Measurements from ENCODE around the gene TMEM203.
A peak's percentile ranks its signal among the peaks of the same experiment; 100 is the strongest.

Gene TMEM203

GRCh38 chr9:137217276-137218211 lies 12.1 kb upstream of the TMEM203 start:
- DNase-seq: no peak

DNA sequence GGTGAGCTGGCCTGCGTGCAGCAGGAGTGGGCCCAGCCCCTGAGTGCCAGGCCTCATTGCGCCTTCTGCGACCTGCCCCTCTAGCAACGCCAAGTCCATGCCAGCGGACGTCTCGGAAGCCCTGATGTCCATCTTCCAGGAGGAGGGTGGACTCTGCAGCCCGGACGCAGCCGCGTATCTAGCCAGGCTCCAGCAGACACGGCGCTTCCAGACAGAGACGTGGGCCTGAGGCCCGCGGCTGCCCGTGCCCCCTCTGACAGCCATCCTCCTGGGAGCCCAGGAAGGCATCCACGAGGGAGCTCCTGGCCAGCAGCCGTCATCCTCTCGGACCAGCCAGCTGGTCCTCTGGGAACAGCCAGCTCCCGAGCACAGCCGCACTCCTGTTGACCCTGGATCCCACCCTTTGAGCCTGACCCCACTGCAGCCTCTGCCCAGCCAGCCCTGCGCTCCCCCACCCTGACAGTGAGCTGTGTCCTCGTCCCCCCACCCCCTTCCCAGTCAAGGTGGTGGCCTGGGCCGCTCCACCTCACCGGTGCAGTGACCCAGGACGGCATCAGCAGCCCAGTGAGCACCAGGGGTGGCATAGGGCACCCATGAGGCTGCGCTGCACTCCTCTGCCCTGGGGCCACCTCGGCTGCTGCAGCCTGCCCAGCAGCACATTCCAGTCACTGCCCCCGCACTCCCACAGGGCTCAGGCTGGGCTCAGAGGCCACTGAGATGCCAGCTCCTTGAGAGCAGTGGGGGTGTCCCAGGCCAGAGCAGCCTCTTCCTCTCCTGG lies 10.9 kb upstream of the TMEM203 start:
- DNase-seq: no peak

DNA sequence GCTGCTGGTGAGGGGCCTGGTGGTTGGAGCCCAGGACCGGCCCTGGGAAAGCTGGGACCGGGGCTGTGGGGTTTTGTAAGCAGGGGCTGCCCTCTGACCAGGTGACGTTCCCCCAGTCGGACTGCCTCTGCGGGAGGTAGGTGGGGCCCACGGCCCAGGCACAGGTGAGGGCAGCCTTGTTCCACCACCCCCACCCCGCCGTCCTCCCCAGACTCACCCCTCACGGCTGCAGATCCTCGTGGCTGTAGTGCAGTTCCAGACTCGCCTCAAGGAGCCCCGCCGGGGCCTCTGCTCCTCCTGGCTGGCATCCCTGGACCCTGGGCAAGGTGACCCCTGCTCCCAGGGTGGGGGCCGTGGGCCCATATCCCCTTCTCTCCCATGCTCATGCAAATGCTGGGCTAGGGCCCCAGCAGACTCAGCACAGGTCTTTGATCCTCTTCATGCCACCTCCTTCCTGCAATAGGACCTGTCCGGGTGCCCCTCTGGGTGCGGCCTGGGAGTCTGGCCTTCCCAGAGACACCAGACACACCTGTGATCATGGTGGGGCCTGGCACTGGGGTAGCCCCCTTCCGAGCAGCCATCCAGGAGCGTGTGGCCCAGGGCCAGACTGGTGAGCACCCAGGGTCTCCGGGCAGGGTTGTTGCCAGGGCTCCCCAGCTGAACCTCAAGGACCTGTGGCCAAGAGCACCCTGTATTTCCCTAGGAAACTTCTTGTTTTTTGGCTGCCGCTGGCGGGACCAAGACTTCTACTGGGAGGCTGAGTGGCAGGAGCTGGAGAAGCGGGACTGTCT lies 9.9 kb upstream of the TMEM203 start:
- no peak for DNase-seq

DNA sequence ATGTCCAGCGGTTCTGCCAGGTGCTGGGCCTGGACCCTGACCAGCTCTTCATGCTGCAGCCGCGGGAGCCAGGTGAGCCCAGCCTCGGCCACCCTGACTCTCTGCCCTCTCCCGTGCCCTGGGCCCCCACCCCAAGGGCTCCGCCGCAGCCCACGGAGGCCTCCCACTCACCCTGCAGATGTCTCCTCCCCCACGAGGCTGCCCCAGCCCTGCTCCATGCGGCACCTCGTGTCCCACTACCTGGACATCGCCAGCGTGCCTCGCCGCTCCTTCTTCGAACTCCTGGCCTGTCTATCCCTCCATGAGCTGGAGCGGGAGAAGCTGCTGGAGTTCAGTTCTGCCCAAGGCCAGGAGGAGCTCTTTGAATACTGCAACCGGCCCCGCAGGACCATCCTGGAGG lies 9.2 kb upstream of the TMEM203 start:
- DNase-seq: no peak

DNA sequence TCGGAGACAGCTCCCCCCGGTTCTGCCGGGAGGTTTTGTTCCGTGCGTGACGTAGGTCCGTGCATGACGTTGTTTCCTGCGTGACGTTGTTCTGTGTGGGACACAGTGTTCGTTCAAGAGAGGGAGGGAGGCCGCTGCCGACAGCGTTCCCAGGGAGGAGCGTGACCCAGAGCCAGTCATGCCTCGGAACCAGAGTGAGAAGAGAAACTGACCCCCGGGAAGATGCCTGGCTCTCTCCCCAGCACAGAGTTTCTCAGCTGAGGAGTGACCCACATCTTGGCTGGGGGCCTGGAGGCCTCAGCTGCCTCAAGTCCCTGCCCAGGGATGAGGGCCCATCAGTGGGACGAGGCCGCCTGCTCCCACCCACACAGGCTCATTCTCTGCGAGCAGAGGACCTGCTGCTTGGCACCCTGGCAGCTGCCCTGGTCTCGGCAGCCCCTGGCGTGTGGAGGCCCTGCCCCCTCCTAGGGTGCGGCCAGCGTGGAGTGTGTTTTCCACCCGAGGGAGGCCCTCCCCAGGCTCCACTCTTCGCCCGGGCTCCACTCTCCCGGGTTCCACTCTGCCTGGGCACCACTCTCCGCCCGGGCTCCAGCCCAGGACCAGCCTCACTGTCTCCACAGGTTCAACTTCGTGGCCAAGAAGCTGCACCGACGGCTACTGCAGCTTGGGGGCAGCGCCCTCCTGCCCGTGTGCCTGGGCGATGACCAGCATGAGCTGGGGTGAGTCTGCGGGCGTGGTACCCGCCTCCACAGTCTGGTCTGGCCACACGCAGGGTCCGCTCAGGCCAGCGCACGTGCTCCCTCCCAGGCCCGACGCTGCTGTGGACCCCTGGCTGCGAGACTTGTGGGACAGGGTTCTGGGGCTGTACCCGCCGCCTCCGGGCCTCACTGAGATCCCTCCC lies 8.0 kb upstream of the TMEM203 start:
- DNase-seq: no peak

DNA sequence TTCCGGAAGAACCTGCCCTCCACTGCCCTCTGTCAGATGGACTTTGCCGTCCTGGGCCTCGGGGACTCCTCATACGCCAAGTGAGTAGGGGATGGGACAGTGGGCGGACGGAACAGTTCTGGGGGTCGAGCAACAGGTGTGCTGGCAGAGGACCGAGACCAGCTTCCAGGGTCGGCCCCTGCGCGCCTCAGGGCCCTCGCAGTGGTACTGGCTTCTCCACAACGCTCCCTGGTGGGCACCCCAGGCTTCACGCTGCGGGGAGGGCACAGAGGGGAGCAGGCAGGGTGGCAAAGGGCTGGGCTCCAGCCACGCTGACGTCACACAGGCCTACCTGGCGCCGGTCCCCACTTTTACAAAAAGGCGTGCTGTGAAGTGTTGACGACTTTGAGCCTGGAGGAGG lies 7.1 kb upstream of the TMEM203 start:
- DNase-seq: no peak

DNA sequence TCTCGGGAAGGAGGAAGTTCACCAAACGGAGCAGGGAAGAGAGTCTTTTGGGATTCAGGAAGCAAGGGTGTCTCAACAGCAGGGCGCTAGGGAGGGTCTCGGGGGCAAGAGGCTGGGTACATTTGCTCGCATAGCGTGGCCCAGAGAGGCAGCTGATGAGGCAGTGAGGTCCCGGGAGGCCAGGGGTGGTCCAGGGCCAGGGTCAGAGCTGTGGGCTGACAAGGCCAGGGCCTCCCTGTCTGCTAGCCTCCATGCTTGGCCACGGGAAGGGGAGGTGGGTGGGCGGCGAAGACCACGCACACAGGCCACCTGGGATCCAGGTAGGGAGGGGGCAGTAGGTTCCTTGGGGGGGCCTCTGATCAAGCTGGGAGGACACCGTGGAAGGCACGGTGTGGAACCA lies 6.1 kb upstream of the TMEM203 start:
- DNase-seq: no peak

- DNase-seq: no peak
These were observed 1.2 kb upstream of the TMEM203 start for GRCh38 chr9:137206602-137207001.

GRCh38 chr9:137204731-137205125 lies 720 bp downstream of the TMEM203 start:
- DNase-seq: no peak

DNA sequence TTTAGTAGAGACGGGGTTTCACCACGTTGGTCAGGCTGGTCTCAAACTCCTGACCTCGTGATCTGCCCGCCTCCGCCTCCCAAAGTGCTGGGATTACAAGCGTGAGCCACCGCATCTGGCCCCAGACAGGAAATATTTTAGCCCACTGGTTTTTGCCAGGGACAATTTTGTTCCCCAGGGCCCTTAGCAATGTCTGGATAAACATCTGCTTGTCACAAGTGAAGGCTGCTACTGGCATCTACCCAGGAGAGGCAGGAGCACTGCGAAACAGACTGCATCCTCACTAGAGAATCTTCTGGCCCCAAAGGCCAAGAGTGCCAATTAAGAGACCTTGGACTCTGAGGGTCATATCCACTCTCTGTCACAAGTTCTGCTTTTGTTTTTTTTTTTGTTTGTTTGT lies 2.5 kb downstream of the TMEM203 start:
- no peak for DNase-seq

DNA sequence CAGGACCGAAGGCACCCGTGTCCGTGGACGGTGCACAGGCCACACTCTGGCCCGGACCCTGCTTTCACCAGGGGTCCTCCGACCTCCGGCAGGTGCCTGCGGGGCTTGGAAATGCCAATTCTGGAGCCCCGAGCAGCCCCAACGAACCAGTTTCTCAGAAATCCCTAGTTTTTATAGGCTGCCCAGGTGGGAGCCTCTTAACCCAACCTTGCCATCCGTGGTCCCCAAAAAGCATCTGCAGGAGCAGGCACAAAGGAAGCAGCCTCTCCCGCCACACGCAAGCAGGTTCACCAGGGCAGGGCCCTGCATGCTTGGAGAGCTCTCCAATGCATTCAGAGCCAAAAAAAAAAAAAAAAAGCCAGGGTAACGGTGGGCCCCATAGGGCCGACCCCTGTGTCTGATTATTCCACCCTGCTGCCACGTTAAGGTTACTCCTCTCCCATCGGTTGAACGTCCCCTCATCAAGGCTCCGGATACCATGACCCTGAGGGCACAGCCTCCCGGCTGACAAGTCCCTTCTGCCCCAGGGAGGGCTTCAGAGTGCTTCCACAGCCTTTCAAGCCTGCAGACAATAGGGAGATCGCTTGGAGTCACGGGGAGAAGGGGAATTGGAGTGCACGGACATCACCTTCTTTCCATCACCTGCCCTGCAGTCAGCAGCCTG lies 4.1 kb downstream of the TMEM203 start:
- DNase-seq: no peak

DNA sequence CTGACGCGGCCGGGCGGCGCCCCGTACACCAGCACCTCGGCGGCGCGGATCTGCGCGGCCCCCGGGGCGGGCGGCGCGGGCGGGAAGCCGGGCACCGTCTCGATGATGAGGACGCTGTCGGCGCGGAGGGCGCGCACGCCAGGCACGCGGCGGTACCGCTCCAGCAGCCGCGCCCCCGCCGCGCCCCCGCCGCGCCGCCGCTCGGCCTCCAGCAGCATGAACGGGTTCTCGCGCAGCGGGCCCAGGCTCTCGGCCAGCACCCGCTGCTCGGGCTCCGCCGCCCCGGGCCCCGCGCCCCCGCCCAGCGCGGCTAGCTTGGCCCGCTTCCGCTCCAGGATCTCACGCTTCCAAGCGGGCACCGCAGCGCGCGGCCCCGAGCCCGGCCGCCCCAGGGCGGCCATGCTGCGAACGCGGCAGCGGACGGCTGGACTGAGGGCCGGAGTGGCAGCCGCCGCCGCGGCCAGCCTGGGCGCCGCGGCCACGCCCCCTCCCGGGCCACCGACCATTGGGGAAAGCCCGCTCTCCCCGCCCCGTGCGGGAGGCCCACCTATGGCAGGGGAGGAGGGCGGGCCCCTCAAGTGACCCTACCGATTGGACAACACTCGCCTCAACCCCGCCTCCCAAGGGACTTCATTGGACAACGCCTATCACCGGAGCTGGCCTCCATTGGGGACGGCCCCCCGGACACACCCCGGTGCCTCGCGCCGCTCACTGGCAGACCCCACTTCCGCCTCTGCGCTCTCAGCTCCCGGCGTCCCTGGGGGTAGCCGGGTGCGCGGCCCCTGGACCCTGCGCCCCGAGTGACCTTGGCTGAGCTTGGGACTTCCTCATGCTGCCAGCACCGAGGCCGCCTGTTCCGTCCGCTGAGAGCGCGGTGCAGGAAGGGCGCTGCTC lies 4.9 kb downstream of the TMEM203 start, which contains the start of gene TPRN:
TSS of gene TPRN (minus strand) at position 431 of the 894 bp plus-strand sequence. CDS start at position 401, 30 bp downstream.
- peak; percentile 94 to 98 (median 98) for DNase-seq

GRCh38 chr9:137199411-137200121 lies 5.9 kb downstream of the TMEM203 start:
- DNase-seq: no peak

GRCh38 chr9:137198902-137199283 lies 6.6 kb downstream of the TMEM203 start:
- no peak for DNase-seq

DNA sequence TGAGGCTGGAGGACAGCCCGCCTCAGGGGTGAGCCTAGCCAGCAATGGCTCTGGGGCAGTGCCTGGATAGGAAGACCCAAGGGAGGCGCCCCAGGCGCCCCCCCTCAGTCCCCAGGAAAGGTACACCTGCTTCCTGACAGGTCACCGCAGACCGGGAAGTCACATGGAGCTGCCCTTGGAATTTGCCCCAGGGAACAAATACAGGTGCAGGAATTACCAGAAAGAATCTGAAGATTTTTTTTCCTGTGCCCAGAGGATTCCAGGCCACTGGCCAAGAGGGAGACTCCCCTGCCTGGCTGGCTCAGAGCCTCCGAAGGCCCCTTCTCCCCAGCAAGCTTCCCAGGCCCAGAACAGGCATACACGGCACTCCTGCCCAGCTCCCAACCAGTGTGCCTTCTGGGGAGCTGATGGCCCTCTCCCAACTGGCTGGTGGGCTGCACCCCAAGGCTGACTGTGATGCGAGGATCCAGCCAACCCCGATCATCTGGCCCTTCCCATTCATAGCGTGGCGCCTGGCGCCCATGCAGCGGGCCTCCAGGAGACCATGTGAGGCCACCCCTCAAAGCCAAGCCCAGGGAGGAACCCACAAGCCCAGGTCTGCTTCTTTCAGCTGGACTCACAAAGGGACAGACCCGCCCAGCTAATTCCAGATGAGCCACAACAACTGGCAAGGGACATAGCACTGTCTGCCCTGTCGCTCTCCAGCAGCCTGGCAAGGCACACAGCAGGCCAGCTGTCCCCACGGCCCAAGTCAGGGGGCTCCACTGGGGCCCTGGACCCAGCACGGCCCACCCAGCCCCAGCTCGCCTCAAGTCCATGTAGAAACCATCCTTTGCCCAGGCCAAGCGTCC lies 7.2 kb downstream of the TMEM203 start:
- DNase-seq: no peak

- DNase-seq: no peak
These were observed 9.8 kb downstream of the TMEM203 start for GRCh38 chr9:137195525-137196220.

DNA sequence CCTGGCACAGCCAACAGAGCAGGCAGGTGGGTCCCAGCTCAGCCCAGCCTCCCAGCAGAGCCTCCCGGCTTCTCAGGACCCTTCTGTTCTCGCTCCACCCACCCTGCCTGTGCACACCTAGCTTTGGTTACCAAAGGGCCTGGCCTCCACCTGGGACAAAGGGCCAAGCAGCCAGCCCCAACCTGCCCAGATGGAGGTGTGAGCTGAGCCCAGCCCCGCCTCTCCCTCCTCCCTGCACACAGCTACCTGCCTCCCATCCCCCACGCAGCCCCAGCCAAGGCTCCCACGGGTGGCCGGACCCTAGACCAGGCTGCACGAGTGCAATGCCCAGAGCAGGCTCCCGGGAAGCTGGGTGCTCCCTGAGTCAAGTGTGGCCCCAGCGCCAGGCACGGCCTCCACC lies 10.5 kb downstream of the TMEM203 start:
- no peak for DNase-seq

GRCh38 chr9:137194388-137194787 lies 11.1 kb downstream of the TMEM203 start:
- no peak for DNase-seq

All from activated CD4-positive, CD25-positive, alpha-beta regulatory T cell (primary cell).